HL-60 (cell line): ENCODE results near the gene PINK1.

Experiments used
- DNase-seq, 2 experiments: peaks; one replicate each; pipeline ENCODE4 v3.0.0-alpha.2; 2010 to 2020; ENCODE audit warnings: low read depth in 1 of 2, low spot score in 1 of 2
- H3K27ac ChIP-seq: fragments of 250-450 bp; sonication (Bioruptor Pico); replicated peaks from 2 replicates; pipeline ENCODE4 v1.5.1; 2020; ENCODE audit warnings: mild to moderate bottlenecking, moderate library complexity
- H3K27me3 ChIP-seq: fragments of 250-450 bp; sonication (Bioruptor Pico); 2 replicates; pipeline ENCODE4 v1.5.1; 2021; ENCODE audit warnings: mild to moderate bottlenecking, moderate library complexity; ENCODE audit not compliant: insufficient read depth, poor library complexity, severe bottlenecking
- H3K4me3 ChIP-seq: replicated peaks from 2 replicates; pipeline ENCODE4 v1.5.1; 2011; ENCODE audit warnings: mild to moderate bottlenecking, control low read depth, low read length; ENCODE audit not compliant: insufficient read depth
- GABPA ChIP-seq: IDR thresholded peaks from 2 replicates; pipeline ENCODE4 v1.6.1; 2012; ENCODE audit warnings: low read depth
- POLR2AphosphoS5 ChIP-seq: IDR thresholded peaks from 2 replicates; pipeline ENCODE4 v1.6.1; 2012; ENCODE audit warnings: low read depth
- REST ChIP-seq: IDR thresholded peaks from 2 replicates; pipeline ENCODE4 v1.6.1; 2012; ENCODE audit warnings: low read depth; ENCODE audit not compliant: insufficient replicate concordance
- SPI1 ChIP-seq: IDR thresholded peaks from 2 replicates; pipeline ENCODE4 v1.6.1; 2012; ENCODE audit warnings: low read depth, mild to moderate bottlenecking, borderline replicate concordance
- TF ChIP-seq, protein P1 (sequence below): IDR thresholded peaks from one replicate; pipeline ENCODE4 v1.5.1; 2011; ENCODE audit warnings: low read length, control low read depth, inconsistent platforms; ENCODE audit not compliant: insufficient read depth

PINK1 gene

GRCh38 chr1:20663365-20663764 is 30.1 kb downstream of the PINK1 start:
- TF ChIP-seq REST (no peak), GABPA (no peak), SPI1 (no peak), POLR2AphosphoS5 (no peak)
- TF ChIP-seq, protein P1, sequence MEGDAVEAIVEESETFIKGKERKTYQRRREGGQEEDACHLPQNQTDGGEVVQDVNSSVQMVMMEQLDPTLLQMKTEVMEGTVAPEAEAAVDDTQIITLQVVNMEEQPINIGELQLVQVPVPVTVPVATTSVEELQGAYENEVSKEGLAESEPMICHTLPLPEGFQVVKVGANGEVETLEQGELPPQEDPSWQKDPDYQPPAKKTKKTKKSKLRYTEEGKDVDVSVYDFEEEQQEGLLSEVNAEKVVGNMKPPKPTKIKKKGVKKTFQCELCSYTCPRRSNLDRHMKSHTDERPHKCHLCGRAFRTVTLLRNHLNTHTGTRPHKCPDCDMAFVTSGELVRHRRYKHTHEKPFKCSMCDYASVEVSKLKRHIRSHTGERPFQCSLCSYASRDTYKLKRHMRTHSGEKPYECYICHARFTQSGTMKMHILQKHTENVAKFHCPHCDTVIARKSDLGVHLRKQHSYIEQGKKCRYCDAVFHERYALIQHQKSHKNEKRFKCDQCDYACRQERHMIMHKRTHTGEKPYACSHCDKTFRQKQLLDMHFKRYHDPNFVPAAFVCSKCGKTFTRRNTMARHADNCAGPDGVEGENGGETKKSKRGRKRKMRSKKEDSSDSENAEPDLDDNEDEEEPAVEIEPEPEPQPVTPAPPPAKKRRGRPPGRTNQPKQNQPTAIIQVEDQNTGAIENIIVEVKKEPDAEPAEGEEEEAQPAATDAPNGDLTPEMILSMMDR, result no peak
- Histone ChIP-seq H3K27me3 (no peaks in the 10 kb centered on the region), H3K27ac (no peak overlapping the region), H3K4me3 (no peak overlapping the region)
- no peak for DNase-seq

GRCh38 chr1:20663969-20664715 is 30.9 kb downstream of the PINK1 start:
- DNase-seq, result no peak
- H3K27me3 ChIP-seq, result no peaks in the 10 kb centered on the region
- H3K27ac ChIP-seq, result no peak overlapping the region
- TF ChIP-seq GABPA, result no peak
- no peak for TF ChIP-seq SPI1
- no peak for TF ChIP-seq POLR2AphosphoS5
- TF ChIP-seq REST, result no peak
- TF ChIP-seq, protein P1, result no peak
- no peak overlapping the region for H3K4me3 ChIP-seq

GRCh38 chr1:20665726-20666125 is 32.5 kb downstream of the PINK1 start:
- peak in 1 of 2 experiments; percentile 41 for DNase-seq
- Histone ChIP-seq H3K27ac (no peak overlapping the region), H3K4me3 (no peak overlapping the region), H3K27me3 (no peaks in the 10 kb centered on the region)
- TF ChIP-seq REST, result no peak
